ENCODE data around the gene RHBDL1.
"Not testable (repeated sequence)": the region's sequence is repeated elsewhere in the genome, so short reads cannot be mapped to it uniquely, and the experiment has no call there.

RHBDL1 gene

DNA sequence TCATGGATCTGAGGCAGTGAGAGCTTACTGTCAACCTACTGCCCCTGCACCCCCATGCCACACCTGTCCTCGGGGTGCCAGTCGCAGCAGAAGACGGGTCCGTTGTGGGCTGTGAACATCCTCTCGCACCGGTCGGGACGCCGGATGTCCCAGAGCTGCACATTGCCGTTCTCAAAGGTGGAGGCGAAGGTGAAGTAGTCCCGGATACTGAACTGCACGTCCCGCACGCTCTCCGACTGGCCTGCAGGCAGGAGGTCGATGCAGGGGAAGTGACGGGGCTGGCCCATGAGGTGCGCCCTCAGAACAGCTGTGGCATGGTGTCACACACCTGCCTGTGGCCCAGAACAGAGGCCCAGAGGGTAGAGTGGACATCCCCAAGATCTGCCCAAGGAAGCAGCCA, 12.0 kb downstream of the RHBDL1 start:
- DNase-seq, result no peak

DNA sequence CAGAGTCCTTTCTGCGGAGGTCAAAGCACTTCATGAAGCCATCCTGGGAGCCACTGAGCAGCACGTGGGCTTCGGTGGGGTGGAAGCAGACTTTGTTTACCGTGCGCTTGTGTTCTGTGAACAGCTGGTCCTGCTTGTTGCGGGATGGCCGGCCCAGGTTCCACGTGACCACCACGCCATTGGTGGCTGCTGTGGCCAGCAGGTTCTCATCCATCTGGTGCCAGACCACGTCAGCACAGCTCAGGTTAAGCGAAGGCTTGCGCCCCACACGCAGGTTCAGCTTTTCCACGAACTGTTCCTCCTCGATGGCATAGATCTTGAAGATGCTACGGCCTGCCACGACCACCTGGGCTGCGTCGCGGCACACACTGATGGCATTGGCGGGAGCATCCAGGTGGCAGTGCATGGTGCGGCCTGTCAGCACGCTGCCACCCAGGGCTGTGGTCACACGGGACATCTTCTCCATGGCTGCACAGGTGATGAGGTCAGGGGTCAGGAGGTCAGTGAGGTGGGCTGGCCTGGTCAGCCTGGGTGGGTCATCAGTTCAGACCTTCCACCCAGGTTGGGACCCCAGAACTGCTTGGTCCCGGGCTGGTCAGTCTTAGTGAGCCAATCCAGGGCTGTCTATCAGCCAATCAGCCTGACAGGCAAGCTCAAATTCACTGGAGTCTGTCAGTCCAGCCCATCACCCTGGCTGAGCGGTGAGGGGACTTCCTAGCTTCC, 13.9 kb downstream of the RHBDL1 start:
- no peak for DNase-seq

DNA sequence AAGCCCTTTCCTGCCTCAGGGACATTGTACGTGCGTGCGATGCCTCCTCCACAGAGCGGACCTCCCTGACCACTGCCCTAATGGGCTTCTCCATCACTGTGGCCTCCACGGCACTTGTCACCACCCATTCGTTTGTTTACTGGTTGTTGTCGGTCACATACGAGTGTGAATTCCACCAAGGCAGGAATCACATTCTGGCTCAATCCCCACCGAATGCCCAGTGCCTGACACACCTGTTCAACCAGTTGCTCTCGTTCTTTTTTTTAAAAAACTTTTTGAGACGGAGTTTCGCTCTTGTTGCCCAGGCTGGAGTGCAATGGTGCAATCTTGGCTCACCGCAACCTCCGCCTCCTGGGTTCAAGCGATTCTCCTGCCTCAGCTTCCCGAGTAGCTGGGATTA, 15.8 kb downstream of the RHBDL1 start:
- DNase-seq, result not testable (repeated sequence)

DNA sequence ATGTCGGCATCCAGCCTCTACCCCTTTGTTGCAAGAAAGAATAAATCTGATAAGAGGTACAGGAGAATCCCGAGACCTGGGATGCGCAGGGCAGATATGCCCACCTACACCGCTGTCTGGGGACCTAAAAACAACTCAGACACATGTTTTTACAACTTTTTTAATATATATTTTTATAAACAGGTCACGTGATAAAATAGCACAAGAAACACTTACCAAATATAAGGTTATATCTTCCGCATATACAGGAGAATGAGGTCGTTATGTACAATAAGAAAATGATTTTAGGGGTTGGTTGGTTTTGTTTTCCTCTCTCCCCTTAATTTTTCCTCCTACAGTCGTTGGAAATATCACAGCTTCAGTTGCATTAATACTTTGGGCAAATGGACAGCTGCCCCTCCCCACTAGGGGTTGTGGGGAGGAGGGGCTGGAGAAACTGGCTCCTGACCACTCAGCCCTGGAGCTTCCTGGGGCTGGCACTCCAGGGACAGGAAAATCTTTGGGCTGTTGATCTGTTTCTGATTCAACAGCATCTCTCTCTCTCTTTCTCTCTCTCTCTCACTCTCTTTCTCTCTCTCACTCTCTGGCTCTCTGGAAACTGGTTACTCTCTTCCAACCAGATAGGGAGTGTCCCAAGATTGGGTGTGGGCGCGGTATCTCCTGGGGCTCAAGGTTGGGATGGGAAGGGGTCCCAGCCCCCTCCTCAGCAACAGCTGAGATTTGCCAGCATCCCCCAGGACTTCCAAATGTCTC, 17.1 kb downstream of the RHBDL1 start:
- no peak for DNase-seq

DNA sequence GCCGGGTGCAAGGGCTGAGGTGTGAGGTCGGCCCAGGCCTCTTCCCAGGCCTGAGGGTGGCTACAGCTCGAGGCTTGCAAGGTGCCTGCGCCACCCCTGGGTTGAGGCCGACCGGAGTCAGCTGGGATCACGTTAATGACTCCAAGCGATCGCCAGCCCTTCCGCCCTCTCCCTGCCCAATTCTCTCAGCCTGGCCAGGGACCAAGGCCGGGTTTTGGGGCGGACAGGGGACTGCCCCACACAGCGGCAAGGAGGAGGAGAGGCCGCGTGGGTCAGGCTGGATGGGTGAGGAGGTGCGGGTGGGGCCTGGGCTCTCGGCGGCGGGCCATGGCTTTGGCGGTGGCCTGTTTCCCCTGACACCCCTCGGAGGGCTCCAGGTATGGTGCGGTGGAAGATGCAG, 17.9 kb downstream of the RHBDL1 start:
- no peak for DNase-seq

DNA sequence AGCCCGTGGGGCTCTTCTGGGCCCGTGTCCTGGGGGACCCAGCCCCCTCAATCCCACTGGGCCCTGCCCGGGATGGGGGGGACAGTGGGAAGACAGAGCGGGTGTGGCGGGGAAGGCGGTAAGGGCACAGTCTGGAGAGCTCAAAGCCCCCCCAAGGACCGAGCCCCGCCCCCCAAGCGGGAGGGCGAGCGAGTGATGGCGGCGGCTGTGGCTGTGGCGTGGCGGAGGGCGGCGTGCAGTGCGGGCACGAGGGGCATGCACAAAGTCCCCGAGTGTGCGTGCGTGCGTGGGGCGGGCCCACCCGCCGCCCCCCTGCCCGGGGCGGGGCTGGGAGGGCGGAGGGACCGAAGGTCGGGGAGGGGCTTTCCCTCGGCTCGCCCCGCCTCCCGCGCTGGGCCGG, 18.3 kb downstream of the RHBDL1 start:
- no peak for DNase-seq

DNA sequence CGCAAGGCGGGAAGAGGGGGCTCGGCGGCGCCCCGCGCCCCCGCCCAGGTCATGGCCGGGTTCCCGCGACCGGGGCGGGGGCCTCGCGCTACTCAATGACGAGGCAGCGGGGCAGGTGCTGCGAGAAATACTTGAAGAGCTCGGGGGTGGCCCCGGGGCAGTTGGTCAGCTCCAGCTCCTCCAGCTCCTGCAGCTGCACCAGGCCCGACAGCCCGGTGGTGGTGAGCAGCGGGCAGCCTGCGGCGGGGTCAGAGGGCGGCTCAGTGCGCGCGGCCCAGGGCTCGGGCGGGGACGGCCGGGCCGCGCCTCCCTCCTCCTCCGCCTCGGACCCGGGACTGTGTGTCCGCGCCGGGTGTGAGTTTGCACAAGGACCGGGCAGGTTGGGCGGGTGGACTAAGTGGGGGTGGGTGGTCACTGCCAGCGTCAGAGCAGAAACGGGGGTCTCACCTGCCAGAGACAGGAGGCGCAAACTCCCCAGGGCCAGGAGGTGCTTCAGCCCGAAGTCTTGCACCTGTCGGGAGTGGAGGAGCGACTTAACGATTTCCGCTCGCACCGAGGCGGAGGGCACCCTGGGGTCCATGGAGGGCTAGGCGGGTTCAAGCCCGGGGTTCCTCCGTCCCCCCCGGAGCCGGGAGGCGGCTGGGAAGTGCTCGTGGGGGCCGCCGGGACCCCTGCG, 18.9 kb downstream of the RHBDL1 start:
- DNase-seq, result no peak

DNA sequence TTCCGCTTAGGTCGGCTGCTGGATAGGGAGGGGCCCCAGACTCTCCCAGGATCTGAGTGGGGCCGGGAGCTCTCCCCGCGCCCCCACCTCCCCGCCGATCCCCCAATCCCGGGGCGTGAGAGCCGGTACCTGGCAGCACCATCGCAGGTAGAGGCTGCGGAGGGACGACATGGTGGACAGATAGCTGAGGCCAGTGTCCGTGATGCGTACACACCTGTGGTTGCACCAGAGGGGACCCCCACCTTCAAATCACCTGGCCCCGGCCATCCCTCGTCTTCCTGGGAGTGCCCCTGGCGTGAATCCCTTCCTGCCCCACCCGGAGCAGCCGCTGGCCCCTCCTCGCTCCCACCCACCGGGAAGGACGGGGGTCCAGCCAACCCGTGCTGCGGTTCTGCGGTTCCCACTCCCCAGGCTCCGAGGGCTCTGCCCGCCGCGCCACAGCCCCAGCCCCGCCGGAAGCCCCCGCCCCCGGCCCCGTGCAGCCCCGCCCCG, 19.4 kb downstream of the RHBDL1 start:
- no peak for DNase-seq

DNA sequence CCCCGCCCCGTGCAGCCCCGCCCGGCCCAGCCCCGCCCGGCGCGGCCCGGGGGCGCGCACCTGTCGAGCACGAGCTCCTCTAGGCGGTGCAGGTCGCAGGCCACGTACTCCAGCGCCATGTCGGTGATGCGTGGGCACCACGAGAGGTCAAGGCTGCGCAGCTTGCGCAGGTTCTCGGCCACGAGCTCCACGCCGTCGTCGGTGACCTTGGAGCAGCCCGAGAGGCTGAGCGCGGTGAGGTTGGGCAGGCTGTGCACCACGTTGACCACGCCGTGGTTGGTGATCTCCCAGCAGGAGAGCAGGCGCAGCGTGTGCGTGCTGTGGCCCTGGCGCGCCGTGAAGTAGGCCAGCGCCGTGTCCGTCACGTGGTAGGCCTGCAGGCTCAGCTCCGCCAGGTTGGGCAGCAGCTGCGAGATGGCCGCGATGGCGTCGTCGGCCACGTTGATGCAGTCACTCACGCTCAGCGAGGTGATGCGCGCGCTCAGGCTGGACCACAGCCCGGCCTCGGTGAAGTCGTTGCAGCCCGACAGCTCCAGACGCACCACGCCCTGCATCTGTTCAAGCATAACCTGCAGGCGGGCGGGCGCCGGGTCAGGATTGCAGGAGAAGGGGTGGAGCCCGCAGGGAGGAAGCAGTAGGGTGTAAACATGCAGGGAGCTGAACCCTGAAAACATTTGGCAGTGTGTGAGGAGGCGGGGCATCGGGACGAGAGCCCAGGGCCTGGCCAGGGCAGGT, 20.1 kb downstream of the RHBDL1 start:
- peak; percentile 54 to 56 for DNase-seq

DNA sequence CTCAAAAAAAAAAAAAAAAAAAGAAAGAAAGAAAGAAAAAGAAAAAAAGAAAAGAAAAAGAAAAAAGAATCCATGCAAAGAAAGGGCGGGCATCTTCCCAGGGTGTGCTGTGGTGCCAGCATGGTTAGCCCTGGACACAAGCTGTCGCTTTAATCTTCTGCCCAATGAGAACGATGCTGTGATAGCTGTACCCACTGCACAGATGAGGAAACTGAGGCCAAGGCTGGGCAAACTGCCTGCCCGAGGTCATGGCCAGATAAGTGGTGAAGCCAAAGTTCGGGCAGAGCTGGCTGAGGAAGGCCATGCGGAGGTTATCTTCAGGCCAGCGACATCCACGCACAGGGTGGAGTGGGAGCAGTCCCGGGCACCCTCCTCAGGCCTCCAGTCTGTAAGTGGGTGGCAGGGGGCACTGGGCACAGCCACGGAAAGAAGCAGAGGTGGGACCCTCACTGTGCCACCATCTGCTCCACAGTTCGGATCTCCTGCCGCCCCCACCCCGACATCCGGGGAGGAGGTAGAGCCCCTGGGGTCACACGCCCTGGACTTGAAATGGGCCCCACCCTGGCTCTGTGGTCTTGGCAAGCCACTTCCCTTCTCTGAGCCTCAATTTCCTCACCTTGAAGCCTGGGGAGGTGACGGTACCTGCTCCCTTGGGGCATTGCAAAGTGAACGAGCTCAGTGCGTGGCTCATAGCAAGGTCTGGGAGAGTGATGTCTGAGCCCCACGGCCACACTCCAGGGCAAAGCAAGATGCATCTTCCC, 23.6 kb downstream of the RHBDL1 start:
- no peak for DNase-seq

DNA sequence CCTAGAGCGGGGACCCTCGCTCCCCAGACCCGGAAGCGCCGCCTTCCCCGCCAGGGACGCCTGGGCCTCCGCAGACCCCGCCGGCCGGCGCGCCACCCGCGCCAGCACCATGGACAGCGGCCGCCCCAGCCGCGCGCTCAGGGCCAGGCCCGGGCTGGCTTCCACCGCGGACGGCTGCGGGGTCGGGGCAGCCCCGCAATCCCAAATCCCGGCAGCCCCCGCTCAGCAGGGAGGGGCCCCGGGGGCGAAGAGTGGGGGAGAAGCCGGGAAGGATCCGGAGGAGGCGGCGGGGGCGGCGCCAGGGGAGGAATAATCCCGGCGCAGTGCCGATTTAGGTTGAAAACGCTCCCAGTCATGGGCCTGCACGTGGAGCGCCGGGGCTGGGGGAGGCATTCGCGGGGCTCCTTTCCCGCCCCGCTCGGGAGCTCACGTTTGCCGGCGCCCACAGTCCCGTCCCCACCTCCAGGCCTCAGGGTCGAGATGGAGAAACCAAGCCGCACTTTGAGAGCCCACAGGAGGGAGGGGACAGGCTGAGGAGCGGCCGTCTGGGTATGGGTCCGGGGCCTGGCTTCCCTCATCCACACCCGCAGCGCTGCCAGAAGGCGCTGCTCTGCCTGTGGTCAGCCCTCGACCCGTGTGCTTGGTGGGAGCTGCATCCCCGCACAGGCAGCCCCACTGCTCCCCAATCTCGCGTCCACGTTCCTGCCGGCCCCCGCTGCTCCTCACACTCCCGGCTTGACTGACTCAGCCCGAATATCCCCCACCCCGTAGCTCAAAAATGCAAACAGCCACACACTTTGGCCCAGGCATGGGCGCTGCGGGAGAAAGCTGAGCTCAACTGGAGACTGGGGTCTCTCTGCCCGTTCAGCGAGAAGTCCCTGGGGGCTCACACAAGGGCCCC, 25.5 kb downstream of the RHBDL1 start:
- DNase-seq, result peak in 1 of 2 experiments; percentile 37

DNA sequence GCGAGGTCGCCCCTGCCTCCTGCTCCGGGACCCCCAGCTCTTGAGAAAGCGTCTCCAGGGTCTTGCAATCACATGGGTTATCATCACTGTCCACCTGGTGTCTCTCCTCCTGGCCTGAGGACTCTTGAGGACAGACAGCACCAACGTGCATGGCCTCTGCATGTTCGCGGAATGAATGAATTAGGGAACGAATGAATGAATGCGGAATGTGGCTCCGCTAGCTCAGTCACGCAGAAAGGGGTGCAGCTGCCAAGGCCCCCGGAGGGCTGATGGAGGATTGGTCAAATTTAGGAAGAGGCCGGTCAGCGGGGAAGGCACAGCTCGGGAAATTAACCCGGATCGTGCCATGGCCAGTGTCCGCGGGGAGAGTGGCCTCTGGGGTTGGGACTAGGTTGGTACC, 26.9 kb downstream of the RHBDL1 start:
- DNase-seq, result no peak

DNA sequence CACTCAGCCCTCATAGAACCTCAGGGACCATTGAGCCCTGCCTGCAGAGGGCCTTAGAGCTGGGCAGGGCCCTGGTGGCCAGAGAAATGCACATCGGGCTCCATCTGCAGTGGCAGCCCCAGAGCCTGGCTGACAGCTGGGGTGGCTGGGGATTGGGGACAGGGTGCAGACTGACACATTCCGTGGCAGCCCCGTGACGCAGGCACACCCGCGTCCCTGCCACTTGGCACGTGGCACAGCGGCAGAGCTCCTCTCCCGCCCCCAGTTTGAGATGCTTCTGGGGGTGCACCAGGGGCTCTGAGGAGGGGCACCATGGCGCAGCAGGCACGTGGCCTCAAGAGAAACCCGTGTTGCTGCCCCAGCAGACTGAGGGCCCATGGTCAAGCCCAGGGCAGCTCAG, 27.9 kb downstream of the RHBDL1 start:
- no peak for DNase-seq

DNA sequence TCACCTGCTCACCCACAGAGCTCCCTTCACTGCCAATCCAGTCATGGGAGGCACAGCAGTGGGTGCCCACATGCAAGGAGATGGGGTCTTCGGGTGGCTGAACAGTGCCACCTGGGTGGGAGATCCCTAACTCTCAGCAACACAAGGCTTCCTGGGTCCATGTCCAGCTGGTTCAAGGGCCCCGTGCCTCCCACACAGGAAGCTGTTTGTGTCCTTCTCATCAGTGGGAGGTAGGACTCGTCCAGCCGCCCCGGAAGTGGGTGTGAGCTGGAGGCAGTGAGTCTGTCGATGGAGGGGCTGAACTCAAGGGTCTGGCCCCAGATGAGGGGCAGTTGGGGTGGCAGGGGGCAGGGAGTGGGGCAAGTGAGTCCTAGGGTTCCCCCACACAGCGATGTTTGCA, 28.6 kb downstream of the RHBDL1 start:
- DNase-seq, result no peak

DNA sequence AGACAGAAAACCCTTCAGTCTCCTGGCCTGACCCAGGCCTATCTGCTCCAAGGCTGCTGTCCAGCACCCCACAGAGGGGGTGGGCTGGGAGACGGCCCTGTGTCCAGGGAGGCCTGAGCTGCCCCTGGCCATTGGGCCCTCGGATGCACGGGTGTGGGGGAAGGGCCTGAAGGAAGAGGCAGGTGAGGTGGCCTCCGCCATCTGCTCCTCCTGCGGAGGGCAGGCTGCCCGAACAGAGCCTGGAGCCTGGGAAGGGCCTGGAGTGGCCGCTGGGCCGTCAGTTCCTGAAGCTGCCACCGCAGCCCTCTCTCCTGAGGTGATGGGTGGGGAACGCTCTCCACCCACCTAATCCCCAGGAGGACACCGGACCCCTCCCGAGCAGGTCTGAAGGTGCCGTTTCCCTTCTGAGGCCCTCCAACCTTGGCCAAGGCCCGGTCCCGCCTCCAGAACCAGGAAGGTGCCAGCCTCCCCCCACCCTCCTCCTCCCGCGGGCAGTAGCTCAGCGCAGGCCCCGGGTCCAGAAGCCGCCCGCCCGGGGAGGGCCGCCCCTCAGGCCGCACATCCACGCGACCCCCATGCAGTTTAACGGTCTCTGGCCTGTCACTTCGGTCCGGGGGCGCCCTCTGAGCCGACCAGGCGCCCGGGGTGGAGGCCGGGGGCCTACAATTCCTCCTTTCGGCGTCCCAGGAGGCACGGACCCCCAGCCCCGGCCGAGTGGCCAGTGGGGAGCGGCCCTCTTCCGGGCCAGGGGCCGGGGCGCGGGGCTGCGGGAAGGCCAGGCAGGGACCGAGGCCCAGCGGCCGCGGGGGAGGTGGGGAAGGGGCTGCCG, 29.3 kb downstream of the RHBDL1 start:
- no peak for DNase-seq

DNA sequence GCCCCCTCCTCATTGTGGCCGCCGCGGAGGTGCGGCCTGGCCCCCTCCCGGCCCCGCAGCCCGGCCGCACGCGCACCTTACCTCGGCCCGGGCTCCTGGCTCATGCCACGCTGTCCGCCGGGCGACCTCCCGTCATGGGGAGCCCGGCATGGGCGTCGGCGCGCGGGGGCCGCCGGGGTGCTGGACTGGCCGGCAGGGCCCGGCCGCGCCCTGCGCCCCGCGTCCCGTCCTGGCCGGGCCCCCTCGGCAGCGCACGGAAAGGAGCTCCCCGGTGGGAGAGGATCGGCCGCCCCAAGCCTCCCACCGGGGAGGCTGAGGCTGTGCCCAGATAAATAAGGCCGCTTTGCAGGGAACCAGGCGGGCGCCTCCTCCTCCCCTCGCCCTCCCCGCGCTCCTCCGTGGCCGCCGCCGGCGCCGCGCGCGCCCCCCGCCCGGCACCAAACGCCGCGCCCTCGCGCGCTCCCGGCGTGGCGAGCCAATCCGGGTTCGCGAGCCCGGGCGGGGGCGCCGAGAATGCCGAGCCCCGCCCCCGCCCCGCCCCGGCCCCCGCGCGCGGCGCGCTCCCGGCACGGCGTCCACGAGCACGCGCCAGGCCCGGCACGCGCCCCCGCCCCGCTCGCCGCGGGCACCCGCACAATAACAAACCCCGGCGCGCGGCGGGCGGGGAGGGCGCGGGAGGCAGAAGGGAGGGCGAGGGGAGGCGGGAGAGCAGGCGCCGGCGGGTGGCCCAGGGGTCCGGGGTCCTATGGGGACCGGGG, 30.1 kb downstream of the RHBDL1 start, which contains the start of gene FBXL16:
TSS of gene FBXL16 (minus strand) at position 371 of the 758 bp plus-strand sequence. CDS start 8,396 bp downstream, outside the sequence.
- DNase-seq, result no peak

DNA sequence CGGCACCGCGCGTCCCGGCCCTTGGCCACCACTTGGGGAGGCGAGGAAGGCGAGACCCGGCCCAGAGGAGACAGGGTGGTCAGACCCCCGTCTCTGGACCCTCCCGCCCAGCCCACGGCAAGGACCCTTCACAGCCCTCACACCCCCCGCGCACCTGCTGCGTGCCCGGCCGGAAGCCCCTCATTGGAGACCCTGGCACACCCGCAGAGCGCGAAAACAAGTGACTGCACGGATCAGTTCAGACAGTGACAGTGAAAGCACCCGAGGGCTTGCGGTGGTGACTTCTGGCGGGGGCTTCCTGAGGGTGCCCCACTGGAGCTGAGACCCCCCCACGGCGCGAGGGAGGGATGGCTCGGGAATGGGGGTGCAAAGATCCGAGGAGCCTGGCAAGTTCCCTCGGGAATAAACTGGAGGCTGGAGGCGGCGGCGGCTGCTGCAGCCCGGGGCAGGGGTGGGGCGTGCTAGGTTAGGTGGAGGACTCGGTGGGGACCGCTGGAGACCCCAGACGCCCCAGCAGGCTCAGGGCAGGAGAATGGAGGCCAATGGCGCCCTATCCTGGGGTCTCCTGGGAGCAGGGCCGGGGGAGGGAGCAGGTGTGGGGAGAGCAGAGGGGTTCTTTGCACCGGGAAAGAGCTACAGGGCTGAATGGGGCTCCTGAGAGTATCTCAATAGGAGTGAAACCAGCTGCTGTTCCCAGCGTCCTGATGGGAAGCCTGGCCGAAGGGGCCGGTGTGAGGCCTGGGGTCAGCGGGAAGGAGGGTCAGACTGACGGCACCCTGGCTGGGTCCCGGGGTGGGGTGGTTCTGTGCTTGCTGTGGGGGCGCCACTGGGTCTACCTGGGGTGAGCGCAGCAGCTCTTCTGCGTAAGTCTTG, 31.0 kb downstream of the RHBDL1 start:
- no peak for DNase-seq

DNA sequence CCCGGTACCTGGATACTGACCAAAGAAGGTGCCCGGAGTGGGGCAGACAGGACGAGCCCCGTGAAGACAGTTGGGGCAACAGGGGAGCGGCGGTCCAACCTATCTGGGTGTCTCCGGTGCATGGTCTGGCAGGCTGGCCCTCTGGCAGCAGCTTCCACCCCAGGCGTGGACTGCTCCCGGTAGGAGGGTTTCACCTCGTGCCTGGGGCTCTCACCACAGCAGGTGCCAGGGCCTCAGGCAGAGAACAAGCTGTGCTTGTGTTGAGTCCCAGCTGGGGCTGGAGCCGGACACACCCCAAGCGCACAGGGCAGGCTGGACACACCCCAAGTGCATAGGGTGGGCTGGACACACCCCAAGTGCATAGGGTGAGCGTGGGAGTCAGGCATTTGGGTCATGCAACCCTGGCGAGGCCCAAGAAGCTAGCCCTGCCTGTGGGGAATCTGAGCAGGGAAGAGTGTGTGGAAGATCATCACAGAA, 31.6 kb downstream of the RHBDL1 start:
- DNase-seq, result no peak
